Esophagus muscularis mucosa (tissue), 4 donors: ENCODE data around the gene DIDO1. TPM values are rescaled to one million over a fixed set of nuclear protein-coding genes. Genes with fewer than 3 reads are reported as not detected.
A peak's percentile ranks its signal among the peaks of the same experiment; 100 is the strongest.

Experiments
- DNase-seq: peaks from one replicate; pipeline ENCODE4 v3.0.0-alpha.2; 2017; ENCODE audit errors: extremely low spot score
- H3K27ac ChIP-seq, 4 donors: fragments of 200-600 bp; sonication (generic); replicated peaks in 1 of 4; 1 replicate in 3 of 4; 2 replicates in 1 of 4; pipeline ENCODE4 v1.5.1; 2016 to 2019; ENCODE audit warnings: mild to moderate bottlenecking in 1 of 4
- H3K27me3 ChIP-seq, 4 donors: fragments of 200-600 bp; sonication (generic); one replicate each; pipeline versions ENCODE4 v1.5.1 to v1.6.0; 2016 to 2019
- H3K36me3 ChIP-seq, 4 donors: fragments of 200-600 bp; sonication (generic); one replicate each; pipeline ENCODE4 v1.5.1; 2016 to 2019
- H3K4me1 ChIP-seq, 4 donors: fragments of 200-600 bp; sonication (generic); one replicate each; pipeline ENCODE4 v1.5.1; 2016 to 2019
- H3K4me3 ChIP-seq, 4 donors: fragments of 200-600 bp; sonication (generic); 1 replicate in 2 of 4; 2 replicates in 2 of 4; pipeline ENCODE4 v1.5.1; 2016 to 2019; ENCODE audit warnings: mild to moderate bottlenecking in 4 of 4, moderate library complexity in 1 of 4
- H3K9me3 ChIP-seq, 4 donors: fragments of 200-600 bp; sonication (generic); 1 replicate in 3 of 4; 2 replicates in 1 of 4; pipeline ENCODE4 v1.5.1; 2016 to 2019
- CTCF ChIP-seq, 3 experiments: fragments of 200-600 bp in 2 of 3; fragments of 450-650 bp in 1 of 3; sonication (generic) in 2 of 3; IDR thresholded peaks; one replicate each; pipeline ENCODE4 v1.5.1; 2017 to 2019; ENCODE audit warnings: antibody characterized with exemption in 3 of 3, mild to moderate bottlenecking in 2 of 3, moderate library complexity in 1 of 3
- EP300 ChIP-seq: sonication (generic); formaldehyde crosslinking; IDR thresholded peaks from one replicate; pipeline ENCODE4 v1.6.1; 2017; ENCODE audit warnings: antibody characterized with exemption
- POLR2A ChIP-seq: fragments of 450-650 bp; IDR thresholded peaks from one replicate; pipeline ENCODE4 v1.6.1; 2017; ENCODE audit warnings: antibody characterized with exemption, moderate library complexity, mild to moderate bottlenecking, low read depth
- POLR2AphosphoS5 ChIP-seq, 2 donors: sonication (generic); formaldehyde crosslinking; IDR thresholded peaks; one replicate each; pipeline ENCODE4 v1.6.1; 2017; ENCODE audit warnings: antibody characterized with exemption in 2 of 2
- WGBS: methylation state at CpG from one replicate; pipeline ENCODE4 v1.1.5; 2018; 5-methylcytosine and 5-hydroxymethylcytosine counted together
- intact Hi-C: fragments of 100-400 bp; cut with DNase I; formaldehyde crosslinking; loops from one replicate; pipeline ENCODE4 v1.15.1; 2023
- total RNA-seq, 4 donors: library from RNA; depleted of rRNA; stranded (reverse); fragments of >200 nt; gene quantifications; one replicate each; pipeline versions ENCODE4 v1.1.0 to v1.2.1, GENCODE V29; 2016

DIDO1 gene
- total RNA-seq, 4 donors from 2014 or later: 48.9 to 61.6 (median 55.7) TPM

- intact Hi-C loops: no loop called here
- no peak for DNase-seq
- H3K4me1 ChIP-seq: peaks cover 96 to 100% (median 98%) of the 10 kb centered on the region in 4 donors
- no peaks in the 10 kb centered on the region for H3K27me3 ChIP-seq
- peaks cover 0 to 15% (median 9%) of the 10 kb centered on the region in 4 donors for H3K36me3 ChIP-seq
- no peaks in the 10 kb centered on the region for H3K9me3 ChIP-seq
- H3K27ac ChIP-seq: no peak overlapping the region
- 49% methylated on average over 3 of the region's 3 CpGs for WGBS
- TF ChIP-seq POLR2AphosphoS5 (IDR thresholded peaks at IDR 0.05) (no peak), CTCF (IDR thresholded peaks at IDR 0.05) (no peak), EP300 (no peak), POLR2A (no peak)
- H3K4me3 ChIP-seq: no peak overlapping the region
Measured at GRCh38 chr20:62917720-62918119, 8.6 kb downstream of the DIDO1 start.

GRCh38 chr20:62916703-62917476, 9.4 kb downstream of the DIDO1 start:
- DNase-seq: no peak
- Histone ChIP-seq H3K4me3 (no peak overlapping the region), H3K36me3 (peaks cover 4 to 23% (median 16%) of the 10 kb centered on the region in 4 donors), H3K9me3 (no peaks in the 10 kb centered on the region), H3K27ac (no peak overlapping the region), H3K4me1 (peaks cover 90 to 96% (median 94%) of the 10 kb centered on the region in 4 donors), H3K27me3 (no peaks in the 10 kb centered on the region)
- intact Hi-C loops: no loop called here
- no peak for TF ChIP-seq POLR2A
- TF ChIP-seq EP300: no peak
- TF ChIP-seq CTCF (IDR thresholded peaks at IDR 0.05): no peak
- no peak for TF ChIP-seq POLR2AphosphoS5 (IDR thresholded peaks at IDR 0.05)
- 80% methylated on average over 10 of the region's 10 CpGs for WGBS

- H3K36me3 ChIP-seq: peaks cover 23 to 42% (median 35%) of the 10 kb centered on the region in 4 donors
- DNase-seq: no peak
- peak overlapping the region; percentile 3 to 24 (median 10) for H3K4me3 ChIP-seq
- peak overlapping the region in 1 of 4 donors; percentile 39 for H3K27ac ChIP-seq
- intact Hi-C loops: no loop called here
- WGBS: 32% methylated on average over 8 of the region's 8 CpGs
- H3K27me3 ChIP-seq: no peaks in the 10 kb centered on the region
- TF ChIP-seq POLR2AphosphoS5 (IDR thresholded peaks at IDR 0.05) (peak in 1 of 2 donors; percentile 16), EP300 (no peak)
- H3K4me1 ChIP-seq: peaks cover 73 to 85% (median 80%) of the 10 kb centered on the region in 4 donors
- no peaks in the 10 kb centered on the region for H3K9me3 ChIP-seq
Measured at GRCh38 chr20:62914970-62915457, 11.3 kb downstream of the DIDO1 start.

- 77% methylated on average over 9 of the region's 9 CpGs for WGBS
- intact Hi-C loops: no loop called here
- peaks cover 67 to 83% (median 75%) of the 10 kb centered on the region in 4 donors for H3K4me1 ChIP-seq
- TF ChIP-seq CTCF (IDR thresholded peaks at IDR 0.05) (no peak), EP300 (no peak), POLR2AphosphoS5 (IDR thresholded peaks at IDR 0.05) (no peak), POLR2A (no peak)
- no peaks in the 10 kb centered on the region for H3K9me3 ChIP-seq
- peak overlapping the region in 3 of 4 donors; percentile 3 to 13 (median 6) for H3K4me3 ChIP-seq
- H3K27ac ChIP-seq: peak overlapping the region in 1 of 4 donors; percentile 39
- DNase-seq: no peak
- no peaks in the 10 kb centered on the region for H3K27me3 ChIP-seq
- peaks cover 28 to 47% (median 41%) of the 10 kb centered on the region in 4 donors for H3K36me3 ChIP-seq
Measured at GRCh38 chr20:62914436-62914835, 11.9 kb downstream of the DIDO1 start.

- H3K4me1 ChIP-seq: peaks cover 54 to 76% (median 68%) of the 10 kb centered on the region in 4 donors
- no peaks in the 10 kb centered on the region for H3K9me3 ChIP-seq
- intact Hi-C loops: no loop called here
- peaks cover 41 to 60% (median 54%) of the 10 kb centered on the region in 4 donors for H3K36me3 ChIP-seq
- TF ChIP-seq POLR2A: no peak
- DNase-seq: no peak
- no peak overlapping the region for H3K4me3 ChIP-seq
- 77% methylated on average over 7 of the region's 7 CpGs for WGBS
- no peak overlapping the region for H3K27ac ChIP-seq
- no peaks in the 10 kb centered on the region for H3K27me3 ChIP-seq
Measured at GRCh38 chr20:62913043-62913630, 13.2 kb downstream of the DIDO1 start.
